GM18907 (cell line): ENCODE data around the gene EXOC3L4.
"Not testable (repeated sequence)": the region's sequence is repeated elsewhere in the genome, so short reads cannot be mapped to it uniquely, and the experiment has no call there.

Experiments
- ATAC-seq: cut with Tn5 transposase; IDR thresholded peaks from one replicate; pipeline ENCODE4 v1.9.1; 2021; ENCODE audit warnings: mild to moderate bottlenecking, moderate library complexity; ENCODE audit not compliant: unreplicated experiment

EXOC3L4 gene

DNA sequence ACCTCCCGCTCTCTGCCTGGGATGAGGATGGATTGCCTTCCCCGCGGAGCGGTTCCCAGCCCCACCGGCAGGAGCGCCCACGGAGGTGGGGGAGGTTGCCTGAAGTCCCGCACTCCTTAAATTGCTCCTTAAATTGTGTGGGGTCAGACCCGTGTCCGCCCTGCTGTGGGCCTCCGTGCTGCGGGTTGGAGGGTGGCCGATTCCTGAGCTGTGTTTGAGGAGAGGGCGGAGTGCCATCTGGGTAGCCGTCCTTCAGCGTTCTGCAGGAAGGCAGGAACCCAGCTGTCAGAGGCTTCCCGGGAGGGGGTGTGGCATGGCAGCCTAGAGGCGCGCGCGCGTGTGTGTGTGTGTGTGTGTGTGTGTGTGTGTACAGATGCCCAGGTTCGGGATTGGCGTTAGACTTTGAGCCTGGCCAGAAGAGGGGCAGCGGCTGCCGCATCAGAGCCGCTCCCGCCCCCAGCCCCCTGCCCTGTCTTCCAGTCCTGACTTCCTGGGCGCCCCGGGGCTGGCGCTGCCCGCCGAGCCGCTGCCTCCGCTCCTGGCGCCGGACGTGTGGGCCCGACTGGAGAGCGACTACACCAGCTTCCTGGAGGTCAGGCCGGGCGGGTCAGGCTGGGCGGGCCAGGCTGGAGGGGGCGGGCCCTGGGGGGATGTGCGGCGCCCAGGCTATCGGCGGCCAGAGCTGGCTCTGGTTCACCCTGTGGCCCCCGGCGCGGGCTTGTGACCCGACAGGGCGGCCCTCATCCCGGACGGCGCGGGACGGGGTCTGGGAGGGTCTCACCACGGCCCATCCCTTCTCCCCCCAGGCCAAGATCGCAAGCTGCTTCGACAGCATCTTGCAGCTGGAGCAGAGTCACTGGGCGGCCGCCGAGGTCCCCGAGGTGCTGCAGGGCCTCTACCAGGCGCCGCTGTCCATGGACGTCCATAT is 9.2 kb downstream of the EXOC3L4 start:
- ATAC-seq = no peak

DNA sequence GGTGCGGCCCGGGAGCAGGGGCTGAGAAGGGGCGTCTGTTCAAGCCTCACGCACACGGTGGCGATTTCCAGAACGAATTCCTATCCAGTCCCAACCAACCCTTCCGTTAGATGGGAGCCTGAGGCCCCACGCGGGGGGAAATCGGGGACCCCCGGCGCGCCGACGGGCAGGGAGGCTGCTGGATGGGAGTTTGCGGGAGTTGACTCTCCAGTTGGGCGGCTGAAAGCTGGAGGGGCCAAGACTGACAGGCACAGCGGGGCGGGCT is 9.8 kb downstream of the EXOC3L4 start:
- no peak for ATAC-seq

DNA sequence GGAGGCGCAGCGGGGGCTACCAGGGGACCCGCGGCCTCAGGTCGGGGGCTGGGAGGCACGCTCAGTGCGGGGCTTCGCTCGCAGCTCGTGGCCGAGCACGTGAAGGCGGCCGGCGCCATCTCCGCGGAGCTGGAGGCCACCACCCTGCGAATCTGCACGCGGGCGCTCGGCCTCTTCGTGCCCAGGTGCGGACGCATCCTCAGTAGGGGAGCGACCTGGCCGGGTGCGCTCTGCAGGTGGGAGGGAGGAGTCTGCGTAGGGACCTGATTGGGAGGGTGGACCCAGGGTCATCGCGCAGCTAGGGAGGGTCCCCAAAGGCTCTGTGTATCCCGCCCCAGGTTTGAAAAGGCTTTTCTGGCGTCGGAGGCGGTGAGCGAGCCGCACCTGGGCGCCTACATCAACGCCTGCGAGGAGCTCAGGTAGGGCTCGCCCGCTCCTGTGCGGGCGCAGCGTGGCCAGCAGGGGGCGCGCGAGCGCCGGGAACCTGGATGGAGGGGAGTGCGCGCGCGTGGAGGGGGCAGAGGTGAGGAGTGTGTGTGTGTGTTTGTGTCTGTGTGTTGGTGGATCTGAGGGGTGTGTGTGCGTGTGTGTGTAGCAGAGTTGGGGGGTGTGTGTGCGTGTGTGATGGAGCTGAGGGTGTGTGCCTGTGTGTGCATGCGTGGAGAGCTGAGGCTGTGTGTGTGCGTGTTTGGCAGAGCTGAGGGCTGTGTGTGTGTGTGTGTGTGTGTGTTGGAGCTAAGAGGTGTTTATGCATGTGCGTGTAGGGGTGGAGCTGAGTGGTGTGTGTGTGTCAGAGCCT is 10.3 kb downstream of the EXOC3L4 start:
- peak; percentile 40 for ATAC-seq

DNA sequence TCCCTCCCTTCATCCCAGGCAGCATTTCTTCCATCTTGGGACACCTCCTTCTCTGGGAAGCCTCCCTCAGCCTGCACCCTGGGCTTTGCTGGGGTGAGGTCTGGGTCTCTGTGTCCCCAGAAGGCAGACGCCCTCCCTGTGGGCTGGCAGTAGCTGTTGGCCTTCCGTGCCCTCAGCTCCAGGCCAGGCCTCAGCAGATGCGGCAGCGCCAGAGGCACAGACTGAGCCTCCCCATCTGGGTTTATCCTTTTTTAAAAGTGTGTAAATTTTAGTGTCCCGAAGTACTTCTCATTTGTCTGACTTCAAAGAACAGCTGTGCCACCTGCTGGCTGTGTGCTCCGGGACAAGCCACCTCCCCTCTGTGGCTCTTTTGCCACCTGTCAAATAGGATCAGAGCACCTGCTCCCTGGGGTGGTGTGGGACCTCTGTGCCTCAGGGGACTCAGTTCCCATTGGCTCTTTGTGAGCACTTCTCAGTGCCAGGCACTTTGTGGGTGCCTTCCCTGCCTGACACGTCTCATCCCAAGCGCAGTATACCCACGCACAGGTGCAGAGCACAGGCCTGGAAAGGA is 11.1 kb downstream of the EXOC3L4 start:
- ATAC-seq = no peak

DNA sequence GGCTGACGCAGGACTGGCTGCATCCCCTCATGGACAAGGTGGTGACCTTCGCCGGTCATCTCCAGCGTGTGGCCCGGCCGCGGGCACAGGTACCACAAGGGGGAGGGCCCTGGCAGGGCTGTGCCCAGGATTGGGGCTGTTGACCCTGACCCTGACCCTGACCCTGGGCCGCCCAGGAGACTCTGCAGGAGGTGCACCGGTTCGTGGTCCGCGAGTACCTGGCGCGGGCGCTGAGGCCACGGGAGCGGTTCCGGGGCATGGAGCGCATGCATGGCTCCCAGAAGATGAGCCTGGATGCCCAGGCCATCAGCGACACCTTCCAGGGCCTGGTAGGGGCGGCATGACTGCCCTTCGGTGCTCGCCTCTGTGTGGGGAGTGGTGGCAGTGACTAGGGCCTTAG is 12.9 kb downstream of the EXOC3L4 start:
- no peak for ATAC-seq

DNA sequence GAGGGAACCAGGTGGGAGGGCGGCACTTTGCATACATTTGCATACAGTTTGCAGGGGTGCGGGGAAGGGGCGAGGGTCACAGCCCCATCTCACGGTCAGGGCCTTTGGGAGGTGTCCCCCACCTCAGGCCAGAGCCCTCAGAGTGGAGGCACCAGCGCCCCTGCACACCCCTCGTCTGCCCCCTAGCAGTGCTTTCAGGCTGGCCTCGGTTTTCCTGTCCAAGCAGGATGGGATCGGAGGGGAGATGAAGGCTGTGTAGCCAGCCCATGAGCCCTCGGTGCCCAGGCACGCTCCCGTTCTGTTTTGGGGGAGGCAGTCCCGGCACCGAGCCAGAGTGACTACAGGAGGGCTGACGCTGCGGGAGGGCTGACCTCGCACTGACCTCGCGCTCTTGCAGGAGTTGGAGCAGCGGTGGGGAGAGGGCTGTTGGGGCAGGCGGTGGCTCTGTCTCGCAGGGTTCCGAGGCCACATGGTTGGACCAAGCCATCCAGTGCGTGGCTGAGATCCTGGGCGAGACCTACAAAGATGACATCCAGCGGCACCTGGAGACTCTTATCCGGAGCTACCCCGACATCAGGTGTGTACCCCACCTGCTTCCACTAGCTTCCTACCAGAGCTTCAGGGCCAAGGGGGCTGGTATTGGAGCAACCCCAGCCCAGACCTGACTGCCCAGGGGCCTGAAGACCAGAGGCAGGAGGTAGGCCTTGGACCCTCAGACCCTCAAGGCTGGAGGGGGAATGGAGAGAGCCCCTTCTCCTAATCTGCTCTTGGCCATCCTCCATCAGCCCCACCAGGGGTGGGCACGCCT is 13.6 kb downstream of the EXOC3L4 start:
- no peak for ATAC-seq

DNA sequence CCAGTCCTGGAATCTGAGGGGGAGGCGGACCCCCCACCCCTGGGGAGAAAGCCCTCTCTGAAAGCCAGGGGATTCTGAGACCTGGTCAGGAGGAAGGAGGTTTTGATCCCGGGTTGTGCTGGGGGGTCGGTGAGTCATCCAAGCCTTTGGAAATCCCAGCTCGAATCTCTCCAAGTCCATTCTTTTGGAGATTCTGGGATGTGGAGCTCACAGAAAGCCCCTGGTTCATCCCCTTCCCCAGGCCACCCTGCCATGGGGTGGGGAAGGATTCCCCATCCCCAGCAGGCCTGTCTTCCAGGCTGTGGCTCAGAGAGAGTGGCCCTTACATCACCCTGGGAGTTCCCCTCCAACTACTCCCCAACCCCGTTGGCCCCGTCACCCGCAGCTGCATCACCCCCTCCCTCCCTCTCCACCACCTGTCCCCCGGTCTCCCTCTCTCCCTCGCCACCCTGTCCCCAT is 14.3 kb downstream of the EXOC3L4 start:
- no peak for ATAC-seq

DNA sequence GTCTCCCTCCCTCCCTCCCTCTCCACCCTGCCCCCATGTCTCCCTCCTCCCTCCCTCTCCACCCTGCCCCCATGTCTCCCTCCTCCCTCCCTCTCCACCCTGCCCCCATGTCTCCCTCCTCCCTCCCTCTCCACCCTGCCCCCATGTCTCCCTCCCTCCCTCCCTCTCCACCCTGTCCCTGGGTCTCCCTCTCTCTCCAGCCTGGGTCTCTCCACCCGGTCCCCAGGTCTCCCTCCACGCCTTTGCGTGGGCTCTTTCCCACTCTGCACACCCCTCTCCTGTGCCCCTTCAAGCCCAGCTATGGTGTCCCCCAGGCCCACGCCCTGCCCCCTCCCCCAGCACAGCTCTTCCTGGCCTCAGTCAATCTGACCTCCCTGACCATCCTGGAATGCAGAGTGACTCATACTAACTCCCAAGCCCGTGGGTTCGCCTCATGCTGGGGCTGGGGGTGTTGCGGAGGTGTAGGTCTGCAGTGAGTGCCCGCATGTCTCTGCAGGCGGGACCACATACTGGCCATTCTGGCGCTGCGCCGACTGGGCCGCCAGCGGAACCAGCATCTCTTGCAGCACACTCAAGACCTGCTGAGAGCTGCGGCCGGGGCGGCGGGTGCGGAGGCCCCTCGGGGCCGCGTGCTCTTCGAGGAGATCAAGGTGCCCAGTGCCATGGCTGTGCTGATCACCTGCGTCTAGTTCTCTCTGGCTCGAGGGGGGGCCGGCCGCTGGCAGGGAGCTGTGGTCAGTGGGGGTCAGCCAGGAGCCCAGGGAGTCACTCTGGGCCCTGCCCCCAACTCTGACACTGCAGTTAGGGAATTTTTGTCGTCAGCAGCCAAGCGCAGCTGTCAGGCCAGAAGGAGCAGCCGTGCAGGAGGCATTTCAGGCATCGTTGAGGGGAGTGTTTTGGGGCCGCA is 15.3 kb downstream of the EXOC3L4 start:
- ATAC-seq = no peak

DNA sequence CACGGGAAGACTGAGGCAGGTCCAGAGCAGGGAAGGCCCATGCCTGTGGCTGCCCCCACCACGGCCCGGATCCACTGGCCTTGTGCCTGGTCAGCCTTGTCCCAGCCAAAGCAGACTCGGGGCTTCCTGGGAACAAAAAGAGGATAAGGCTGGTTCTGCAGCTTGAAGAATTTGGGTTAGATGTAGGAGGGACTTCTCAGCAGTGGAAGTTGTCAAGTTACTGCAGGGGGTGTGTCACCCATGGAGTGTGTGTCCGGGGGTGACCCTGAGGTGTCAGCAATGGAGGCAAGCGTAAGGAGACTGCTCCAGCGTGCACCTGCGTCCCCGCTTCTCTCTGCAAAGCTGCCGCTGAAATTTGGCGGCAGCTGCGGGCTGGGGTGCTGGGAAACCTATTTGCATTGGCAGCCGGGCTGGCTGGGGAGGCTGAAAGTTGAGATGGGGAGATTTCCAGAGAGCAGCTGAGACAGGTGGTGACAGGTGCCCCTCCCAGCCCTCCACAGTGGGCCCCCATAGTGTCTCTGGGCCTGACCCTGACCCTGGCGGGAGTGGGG is 16.2 kb downstream of the EXOC3L4 start:
- no peak for ATAC-seq

DNA sequence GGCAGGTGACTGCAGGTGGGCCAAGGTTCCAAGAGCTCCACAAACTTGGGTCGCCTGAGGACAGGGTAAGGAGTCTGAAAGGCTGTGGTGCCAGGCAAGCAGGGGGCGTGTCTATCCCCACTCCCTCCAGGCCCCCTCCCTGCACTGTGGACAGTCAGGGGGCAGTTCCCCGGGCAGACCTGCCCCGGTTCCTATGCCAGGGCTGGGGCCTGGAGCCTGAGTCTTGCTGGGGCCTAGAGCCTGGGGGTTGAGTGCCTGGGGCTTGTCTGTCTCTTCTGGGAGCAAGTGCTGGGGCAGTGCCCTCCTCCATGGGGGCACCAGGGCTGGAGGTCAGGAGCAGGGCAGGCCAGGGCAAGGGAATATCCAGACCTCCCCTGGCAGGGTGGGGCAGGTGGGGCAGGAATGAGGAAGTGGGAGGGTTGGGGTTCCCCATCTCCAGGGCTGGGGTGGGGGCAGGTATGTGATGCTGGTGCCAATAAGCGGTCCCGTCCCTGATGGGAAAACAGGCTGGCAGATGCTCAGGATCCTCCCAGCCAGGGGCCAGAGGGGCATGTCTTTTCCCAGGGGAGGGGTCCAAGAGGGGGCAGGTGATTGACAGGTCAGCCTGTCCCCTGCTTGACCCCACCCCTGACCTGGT is 16.8 kb downstream of the EXOC3L4 start:
- ATAC-seq = no peak

DNA sequence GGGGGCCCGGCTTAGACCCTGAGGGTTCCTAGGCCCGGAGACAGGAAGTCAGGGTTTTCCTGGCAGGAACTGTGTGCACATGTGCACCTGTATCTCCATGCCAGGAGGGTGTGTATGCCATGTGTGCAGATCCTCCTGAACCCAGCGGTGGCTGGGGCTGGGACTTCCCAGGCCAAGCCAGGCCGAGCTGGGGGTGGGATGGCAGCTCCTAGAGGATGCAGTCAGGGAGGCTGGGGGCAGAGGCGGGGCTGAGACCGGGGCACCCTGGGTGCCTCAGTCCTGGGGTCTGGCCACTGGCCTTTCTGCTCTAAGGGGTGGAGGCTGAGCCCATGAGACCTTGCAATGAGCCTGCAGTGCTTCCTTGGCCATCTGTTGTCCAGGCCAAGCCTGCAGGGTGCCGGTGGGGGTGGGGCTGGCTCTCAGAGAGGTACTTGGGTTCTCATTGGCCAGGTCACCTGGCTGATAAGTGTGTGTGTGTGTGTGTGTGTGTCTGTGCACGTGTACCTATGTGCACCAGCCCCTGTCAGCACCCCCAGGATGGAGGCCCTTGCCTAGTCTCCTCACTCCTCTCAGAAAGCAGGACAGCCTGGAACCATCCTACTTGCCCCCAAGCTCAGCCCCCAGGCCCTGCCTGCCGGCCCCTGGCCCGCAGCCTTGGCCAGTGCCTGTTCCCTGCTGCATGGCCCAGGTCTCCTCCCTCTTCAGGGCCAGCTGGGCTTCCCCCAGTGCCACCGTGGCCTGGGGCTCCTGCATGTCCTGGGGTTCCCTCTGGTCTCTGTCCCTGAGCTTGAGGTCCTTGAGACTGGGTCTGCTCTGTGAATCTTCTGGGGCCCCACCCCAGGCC is 18.1 kb downstream of the EXOC3L4 start:
- ATAC-seq = no peak

DNA sequence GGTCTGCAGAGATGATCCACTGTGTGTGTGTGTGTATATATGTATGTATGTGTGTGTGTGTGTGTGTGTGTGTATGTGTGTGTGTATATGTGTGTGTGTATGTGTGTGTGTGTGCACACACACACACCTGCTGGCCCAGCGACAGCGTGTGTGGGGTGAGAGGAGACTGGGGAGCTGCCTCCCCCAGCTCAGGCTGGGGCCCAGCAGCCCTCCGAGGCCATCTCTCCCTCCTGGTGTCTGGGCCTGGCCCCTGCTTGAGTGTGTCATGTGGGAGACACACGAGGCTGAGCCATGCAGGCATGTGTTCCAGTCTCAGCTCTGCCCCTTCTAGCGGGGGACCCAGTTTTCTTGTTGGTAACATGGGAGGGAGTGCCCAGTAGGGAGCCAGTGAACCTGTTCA is 18.8 kb downstream of the EXOC3L4 start:
- no peak for ATAC-seq

DNA sequence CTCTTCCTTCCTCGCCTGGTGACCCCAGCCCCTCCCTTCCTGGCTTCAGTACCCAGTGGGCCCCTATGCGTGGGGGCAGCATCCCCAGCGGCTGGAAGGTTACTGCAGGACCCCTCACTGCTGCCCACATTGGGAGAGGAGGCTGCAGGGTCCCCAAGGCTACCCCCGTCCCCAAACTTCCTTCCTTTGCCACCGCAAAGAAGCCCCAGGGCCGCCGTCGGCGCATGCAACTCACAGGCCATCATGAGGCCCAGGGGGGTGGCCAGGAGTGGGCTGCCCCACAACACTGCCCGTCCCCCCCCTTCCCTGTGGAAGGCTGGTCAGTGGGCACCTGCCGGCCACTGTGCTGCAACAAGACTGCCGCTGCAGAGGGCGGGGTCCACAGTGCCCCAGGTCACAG is 19.2 kb downstream of the EXOC3L4 start:
- no peak for ATAC-seq

DNA sequence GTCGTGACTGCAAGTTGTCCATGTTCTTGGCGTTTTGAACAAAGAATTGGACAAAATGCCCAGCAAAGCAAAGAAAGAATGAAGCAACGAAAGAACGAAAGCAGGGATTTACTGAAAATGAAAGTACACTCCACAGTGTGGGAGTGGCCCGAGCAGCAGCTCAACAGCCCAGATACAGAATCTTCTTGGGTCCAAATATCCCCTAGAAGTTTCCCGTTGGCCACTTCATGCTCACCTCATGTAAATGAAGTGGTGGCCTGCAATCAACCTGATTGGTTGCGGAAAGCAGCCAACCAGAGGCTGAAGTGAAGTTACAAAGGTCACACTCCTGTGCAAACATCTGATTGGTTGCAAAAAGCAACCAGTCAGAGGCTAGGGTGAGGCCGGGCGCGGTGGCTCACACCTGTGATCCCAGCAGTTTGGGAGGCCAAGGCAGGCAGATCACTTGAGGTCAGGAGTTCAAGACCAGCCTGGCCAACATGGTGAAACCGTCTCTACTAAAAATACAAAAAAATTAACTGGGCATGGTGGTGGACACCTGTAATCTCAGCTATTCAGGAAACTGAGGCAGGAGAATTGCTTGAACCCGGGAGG is 20.7 kb downstream of the EXOC3L4 start:
- ATAC-seq = not testable (repeated sequence)

DNA sequence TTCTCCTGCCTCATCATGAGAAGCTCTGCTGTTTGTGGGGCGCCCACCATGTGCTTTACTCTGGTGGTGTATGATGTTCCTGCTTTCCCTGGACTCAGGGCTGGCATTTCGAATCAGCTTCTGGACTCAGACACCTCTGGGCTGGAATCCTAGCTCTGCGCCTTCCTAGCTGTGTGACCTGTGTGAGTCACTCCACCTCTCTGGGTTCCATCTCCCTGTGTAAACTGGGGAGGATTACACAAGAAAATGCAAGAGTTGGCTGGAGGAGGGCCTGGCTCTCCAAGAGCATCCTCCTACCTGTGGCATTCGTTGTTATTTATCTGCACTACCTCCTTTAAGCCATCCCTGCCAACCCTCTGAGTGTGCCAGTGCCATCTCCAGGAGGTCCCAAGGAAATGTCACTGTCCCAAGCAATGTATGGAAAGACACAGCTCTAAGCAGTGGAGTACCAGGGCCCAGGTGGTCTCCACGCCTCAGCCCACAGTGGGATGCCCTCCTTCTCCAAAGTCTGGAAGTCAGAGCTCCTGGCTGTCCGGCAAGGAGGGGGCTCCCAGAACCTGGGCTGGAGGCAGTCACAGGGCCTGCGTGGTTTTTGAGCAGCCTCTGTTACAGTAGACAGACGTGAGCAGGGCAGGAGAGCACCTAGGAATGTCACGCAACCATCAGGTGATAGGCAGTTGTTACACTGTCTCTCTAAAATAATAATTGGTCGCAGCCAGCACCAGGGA is 21.5 kb downstream of the EXOC3L4 start:
- no peak for ATAC-seq

DNA sequence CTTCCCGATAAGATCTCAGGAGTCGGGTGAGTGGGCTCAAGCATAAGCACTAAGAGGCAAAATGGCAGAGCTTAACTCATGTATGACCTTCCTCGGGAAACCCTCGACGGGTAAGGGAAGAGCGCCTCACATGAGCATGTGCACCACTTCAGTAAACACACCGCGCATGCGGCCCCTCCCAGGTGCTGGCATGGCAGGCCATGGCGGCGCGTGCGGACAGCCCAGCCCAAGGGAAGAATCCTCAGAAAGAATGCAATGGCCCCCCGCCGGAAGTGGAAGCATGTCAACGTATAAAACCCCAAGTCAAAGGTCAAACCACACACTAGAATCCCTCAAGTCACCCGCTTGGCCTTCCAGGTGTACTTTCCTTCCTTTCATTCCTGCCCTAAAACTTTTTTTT is 22.1 kb downstream of the EXOC3L4 start:
- no peak for ATAC-seq

DNA sequence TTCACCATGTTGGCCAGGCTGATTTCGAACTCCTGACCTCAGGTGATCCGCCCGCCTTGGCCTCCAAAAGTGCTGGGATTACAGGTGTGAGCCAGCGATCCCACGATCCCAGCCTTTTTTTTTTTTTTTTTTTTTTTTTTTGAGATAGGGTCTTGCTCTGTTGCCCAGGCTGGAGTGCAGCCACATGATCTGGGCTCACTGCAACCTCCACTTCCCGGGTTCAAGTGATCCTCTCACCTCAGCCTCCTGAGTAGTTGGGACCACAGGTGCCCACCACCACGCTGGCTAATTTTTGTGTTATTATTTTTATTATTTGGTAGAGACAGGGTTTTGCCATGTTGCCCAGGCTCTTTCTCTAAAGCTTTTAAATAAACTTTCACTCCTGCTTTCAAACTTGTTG is 23.0 kb downstream of the EXOC3L4 start:
- ATAC-seq = not testable (repeated sequence)
